Amniotic epithelial cell (primary cell): Measurements from ENCODE around the gene ENPP1.
"Not testable (repeated sequence)": the region's sequence is repeated elsewhere in the genome, so short reads cannot be mapped to it uniquely, and the experiment has no call there.

ENCODE experiments used
- DNase-seq: peaks from one replicate; pipeline ENCODE4 v3.0.0-alpha.2; 2010; ENCODE audit warnings: low read depth

The ENPP1 gene

DNA sequence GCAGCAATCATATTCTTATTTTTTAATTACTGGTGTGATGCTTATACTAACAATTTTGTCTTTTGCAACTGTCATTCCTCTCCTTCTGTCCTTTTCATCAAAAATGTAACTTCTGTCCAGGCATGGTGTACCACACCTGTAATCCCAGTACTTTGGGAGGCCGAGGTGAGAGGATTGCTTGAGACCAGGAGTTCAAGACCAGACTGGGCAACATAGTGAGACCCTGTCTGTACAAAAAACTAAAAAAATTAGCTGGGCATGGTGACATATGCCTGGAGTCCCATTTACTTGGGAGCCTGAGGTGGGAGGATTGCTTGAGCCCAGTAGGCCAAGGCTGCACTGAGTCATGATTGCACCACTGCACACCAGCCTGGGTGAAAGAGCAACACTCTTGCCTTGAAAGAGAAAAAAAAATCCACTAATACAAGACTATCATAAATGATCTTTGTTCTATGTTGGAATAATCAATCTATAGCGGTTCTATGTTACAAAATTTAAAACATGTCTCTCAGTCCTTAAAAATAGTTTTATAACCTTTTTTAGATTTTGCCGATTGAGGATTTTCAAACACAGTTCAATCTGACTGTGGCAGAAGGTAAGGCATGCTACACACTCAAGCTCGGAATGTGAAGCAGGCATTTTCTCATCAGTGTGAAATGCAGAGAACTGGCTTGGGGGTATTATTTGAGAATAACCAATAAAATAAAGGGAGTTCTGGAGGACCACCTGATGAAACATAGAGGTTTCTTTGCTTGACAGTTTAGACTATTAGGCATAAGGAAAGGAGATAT is 70.4 kb downstream of the ENPP1 start:
- DNase-seq: peak; percentile 74

DNA sequence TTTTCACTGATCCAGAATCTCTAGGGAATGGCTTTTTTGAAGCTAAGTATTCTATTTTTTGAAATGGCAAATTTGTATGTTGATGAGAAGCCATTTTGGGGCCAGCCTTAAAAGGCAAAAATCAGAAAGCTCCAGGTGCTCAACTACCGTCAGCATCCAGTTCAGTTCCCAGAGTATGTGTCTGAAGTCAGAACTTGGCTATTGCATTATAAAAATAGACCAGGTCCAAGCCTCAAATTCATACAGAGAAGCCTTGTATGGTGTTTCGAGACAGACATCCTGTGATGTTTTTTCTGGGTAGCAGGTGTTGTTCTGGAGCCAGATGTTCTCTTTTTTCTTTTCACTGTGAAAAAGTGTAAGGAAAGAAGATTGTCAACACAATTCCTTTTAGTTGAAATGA is 75.2 kb downstream of the ENPP1 start:
- no peak for DNase-seq

DNA sequence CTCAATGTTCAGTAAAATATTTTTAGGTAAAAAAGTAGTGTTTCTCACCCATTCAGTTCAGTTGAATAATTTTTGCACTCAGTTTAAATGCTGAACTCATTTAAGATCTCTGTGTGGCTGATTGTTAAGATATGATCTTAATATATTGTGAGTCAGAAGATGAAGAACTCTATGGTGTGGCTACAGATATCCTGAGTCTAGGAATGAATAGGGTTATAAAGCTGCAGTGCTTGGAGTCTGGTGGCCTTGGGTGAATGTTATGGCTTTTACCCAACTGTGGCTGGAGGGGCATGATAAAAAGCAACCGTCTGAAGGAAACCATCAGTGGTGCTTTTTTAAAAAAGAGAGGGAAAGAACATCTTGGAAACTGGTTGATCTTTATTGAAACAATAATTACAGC is 77.4 kb downstream of the ENPP1 start:
- DNase-seq: peak; percentile 30

DNA sequence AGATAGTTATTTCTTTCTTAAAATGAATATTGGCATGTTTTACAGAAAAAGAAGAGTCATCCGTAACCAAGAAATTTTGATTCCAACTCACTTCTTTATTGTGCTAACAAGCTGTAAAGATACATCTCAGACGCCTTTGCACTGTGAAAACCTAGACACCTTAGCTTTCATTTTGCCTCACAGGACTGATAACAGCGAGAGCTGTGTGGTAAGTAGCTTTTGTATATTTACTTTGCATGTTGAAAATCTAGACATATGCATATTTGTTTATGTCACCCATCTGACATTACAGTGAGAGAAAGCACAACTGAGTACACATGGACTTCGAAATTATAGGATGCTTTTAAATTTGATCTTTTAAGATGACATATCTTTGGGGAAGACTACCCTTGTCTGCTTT is 78.7 kb downstream of the ENPP1 start:
- no peak for DNase-seq

DNA sequence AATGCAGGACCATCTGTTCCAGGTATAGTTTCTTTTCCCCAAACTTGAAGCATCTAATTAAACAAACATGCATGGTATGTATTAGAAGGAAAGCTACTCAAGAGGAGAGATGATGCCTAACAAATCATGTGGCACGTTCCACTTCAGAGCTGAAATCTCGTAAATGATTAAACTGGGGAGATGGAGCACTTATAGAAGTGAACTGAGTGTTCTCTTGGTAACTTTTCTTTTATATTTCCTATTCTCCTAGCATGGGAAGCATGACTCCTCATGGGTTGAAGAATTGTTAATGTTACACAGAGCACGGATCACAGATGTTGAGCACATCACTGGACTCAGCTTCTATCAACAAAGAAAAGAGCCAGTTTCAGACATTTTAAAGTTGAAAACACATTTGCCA is 82.3 kb downstream of the ENPP1 start:
- DNase-seq: no peak

DNA sequence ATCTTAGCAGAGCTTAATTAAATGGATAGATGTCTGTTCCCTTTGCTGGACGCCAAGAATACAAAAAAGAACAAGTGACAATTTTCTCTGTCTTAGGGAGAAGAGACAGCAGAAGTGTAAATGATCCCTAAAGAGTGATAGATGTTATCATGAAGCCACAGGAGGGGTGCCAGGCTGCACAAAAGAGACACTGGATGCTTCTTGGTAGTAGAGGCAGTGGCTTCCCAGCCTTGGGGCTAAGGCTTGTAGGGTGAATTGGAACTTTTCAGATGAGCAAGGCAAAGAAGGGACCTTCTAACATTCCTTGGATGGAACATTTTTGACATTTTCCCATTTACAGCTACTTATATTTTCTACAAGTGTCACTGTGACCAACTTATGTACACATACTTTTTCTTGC is 85.4 kb downstream of the ENPP1 start:
- DNase-seq: no peak

DNA sequence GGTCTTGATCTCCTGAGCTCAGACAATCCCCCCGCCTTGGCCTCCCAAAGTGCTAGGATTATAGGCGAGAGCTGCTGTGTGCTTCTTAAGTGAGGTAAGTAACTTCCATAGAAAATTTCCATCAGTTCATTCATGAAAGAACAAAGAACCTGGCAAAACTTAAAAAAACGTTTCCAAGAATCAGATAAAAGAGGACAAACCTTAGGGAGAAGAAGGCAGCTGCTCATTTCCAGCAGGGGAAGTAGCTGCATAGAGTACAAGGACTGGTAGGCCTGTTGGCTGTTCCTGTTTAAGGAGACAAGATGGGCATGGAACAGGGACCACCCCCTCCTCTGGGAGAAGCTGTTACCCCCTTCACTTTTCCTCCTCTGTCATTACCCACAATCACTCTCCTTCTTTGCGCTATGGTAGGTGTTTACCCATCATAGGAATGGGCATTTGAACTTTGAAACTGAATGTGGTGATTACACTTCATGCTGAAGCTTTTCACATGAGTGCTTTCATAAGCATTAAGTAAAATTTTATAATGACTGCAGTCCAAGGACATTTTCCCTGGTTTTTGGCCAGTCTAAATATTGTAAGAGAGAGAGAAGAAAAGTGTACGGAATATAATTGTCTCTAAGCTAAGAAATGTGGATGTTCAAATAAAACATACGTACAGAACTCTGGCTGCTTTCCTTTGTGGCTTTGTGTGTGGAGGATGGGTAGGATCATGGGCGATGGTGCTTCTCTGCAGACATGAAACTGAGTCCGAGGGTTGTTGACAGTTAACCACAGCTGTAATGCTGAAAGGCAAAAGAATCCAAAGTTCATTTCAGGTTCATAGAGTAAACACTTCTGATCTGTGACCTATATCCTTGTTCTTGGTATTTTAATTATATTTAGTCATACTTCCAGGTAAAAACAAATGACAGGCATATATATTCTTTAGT is 86.9 kb downstream of the ENPP1 start:
- DNase-seq: peak; percentile 68

DNA sequence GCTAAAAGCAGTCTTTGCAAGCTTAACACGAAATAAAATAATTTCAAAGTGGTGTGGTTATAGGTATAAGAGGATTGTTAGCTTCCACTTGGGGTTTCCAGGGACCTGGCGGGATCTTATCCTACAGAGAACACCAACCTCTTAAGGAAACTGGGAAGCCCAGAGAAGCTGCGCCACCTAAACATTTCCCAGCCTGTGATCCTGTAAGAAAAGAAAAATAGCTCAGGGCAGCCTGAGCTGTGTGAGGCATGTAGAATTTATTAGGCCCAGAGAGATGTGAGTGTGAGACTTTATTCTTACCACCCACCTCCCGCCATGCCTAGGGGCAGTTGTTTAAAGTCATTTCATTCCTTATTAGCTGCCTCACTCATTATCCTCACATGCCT is 89.2 kb downstream of the ENPP1 start:
- no peak for DNase-seq

DNA sequence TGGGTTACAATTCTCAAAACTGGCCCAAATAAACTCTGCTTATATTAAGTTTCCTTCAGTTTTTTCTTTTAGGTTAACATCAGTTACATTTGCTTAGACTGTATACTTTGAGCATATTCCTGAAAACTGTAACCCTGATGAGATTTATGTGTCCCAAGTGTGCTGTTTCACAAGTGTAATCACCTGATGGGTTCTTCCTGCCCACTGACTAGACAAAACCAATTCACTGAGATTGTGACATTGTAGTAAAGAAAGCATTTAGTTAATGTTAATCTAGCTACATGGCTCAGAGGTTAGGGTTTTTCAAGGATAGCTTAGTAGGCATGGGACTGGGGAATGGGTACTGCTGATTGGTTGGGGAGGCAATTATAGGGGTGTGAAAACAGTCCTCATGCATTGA is 89.8 kb downstream of the ENPP1 start:
- DNase-seq: no peak

DNA sequence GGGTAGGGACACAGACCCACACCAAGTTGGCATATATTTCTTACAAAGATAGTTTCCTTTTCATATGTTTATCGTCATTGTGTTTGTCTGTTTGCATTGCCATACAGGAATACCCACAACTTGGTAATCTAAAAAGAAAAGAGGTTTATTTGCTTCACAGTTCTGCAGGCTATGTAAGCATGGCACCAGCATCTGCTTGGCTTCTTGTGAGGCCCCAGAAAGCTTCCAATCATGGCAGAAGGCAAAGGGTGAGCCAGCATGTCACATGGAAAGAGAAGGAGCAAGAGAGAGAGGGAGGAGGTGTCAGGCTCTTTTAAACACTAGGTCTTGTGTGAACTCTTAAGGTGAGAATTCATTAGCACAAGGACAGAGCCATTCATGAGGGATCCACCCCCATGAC is 90.9 kb downstream of the ENPP1 start:
- DNase-seq: no peak

DNA sequence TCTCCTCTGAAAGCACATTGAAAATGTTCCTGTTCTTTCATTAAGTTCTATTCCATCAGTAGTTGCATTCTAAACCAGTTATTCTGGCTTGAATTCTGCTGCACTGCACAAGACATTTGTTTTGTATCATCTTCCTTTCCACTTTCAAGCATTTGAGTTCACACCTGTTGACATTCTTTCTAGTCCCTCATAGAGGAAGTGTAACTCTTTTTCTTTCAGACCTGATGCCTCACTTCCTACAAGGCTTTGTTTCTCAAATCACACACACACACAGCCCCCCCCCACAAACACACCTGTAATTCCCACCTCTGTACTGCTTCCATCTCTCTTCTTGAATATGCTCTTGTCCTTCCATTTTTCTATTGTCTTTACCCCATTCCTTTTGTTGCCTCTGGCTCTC is 92.4 kb downstream of the ENPP1 start:
- DNase-seq: no peak

DNA sequence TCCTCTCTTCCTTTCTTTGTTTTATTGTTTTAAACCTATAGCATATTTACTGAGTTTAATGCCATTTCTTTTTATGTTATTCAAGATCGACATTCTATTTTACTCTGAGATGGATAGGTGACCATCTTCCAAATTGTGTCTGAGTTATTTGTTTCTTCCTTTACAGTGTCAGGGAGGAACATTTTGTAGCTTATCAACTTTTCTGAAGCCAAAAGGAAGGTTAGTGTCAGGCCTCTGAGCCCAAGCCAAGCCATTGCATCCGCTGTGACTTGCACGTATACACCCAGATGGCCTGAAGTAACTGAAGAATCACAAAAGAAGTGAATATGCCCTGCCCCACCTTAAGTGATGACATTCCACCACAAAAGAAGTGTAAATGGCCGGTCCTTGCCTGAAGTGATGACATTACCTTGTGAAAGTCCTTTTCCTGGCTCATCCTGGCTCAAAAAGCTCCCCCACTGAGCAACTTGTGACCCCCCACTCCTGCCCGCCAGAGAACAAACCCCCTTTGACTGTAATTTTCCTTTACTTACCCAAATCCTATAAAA is 93.6 kb downstream of the ENPP1 start:
- not testable (repeated sequence) for DNase-seq

DNA sequence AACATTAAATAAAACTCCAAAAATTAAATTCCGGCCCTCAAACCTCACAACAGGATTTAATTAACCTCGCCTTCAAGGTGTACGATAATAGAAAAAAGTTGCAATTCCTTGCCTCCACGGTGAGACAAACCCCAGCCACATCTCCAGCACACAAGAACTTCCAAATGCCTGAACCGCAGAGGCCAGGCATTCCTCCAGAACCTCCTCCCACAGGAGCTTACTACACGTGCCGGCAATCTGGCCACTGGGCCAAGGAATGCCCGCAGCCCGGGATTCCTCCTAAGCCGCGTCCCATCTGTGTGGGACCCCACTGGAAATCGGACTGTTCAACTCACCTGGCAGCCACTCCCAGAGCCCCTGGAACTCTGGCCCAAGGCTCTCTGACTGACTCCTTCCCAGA is 95.9 kb downstream of the ENPP1 start:
- peak; percentile 19 for DNase-seq

DNA sequence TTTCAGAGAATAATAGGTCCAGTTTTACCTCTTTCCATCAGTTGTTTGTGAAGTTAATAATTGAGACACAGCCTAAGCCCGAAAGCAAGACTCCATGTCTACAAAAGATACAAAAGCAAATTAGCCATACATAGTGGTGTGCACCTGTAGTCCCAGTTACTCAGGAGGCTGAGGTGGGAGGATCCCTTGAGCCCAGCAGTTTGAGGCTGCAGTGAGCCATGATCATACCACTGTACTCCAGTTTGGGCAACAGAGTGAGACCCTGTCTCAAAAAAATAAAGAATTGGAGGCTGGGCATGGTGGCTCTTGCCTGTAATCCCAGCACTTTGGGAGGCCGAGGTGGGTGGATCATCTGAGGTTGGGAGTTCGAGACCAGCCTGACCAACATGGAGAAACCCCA is 101.0 kb downstream of the ENPP1 start:
- DNase-seq: not testable (repeated sequence)

DNA sequence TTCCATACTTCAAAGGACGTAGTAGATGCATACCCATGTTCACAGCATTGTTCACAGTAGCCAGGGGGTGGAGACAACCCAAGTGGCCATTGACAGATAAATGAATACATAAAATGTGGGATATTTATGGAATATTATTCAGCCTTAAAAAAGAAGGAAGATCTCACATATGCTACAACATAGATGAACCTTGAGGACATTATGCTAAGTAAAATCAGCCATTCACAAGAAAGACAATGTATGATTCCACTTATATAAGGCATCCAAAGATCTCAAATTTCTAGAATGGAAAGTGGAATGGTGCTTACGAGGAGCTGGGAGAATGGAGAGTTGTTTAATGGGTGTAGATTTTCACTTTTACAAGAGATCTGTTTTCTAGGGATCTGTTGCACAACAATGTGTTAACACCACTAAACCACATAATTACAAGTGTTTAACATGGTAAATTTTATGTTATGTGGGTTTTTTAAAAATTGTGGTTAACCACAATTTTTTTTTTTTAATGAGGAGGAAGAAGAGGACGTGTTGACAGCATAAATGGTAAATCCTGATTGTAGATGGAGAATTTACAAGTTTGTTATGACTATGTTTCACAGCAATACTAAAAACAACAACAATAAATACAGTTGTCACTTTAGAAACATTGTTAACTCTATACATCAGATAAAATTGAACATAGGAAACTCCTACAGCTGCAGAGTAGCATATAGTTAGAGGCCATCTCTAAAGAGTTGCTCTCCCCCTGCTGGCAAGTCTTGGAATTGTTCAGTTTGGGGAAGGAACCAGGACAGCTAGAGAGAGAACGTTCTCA is 101.8 kb downstream of the ENPP1 start:
- peak; percentile 62 for DNase-seq

DNA sequence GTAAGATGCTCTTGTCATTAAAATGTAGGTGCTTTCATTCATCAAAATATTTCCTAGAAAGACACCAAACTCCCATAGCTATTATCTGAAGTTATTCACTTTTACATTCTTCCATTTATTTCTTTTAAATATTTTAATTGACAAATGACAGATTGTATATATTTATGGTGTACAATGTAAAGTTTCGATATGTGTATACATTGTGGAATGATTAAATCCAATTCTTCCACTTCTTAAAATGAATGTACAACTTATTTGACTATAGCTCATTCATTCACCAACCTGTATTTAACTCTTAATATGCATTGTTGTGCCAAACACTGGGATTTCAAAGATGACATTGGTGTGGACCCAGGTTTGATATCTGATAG is 102.4 kb downstream of the ENPP1 start:
- no peak for DNase-seq

DNA sequence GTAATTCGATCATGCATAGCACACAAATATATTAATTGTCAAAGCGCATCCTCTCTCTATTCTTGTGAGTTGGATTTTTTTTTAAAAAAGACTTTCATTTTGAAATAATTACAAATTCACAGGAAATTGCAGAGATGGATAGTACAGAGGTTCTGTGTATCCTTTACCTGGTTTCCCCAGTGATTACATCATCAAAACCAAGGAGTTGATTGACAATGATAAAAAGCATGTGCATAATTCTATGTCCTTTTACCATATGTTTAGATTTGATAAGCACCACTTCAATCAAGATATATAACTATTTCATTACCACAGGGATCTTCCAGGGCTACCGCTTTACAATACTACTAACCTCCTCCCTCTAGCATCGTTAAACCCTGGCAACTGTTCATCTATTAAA is 103.1 kb downstream of the ENPP1 start:
- DNase-seq: no peak

DNA sequence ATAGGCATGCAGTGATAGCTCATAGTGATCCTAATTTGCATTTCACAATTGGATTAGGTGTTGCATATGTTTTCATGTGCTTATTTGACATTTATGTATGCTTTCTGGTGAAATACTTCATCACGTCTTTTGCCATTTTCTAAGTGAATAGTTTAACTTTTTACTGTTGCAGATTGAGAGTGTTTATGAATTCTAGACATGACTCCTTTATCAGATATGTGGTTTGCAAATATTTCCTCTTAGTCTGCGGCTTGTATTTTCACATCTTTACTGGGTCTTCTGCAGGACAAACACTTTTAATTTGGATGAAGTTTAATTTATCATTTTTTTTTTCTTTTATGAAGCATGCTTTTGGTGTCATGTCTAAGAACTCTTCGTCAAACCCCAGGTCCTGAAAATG is 104.1 kb downstream of the ENPP1 start:
- DNase-seq: peak; percentile 65

DNA sequence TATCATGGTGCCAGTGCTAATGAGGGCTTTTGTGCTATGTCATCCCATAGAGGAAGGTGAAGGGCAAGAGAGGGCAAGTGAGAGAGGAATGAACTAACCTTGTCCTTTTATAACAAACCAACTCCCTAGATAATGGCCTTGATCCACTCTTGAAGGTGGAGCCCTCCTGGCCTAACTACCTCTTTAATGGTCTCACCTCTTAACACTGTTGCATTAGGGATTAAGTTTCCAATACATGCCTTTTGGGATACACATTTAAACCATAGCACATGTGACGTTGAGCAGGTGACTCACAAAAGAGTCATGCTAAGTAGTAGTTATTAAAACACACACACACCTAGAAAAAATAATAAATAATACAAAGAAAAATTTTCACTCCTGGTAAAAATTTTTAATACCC is 106.4 kb downstream of the ENPP1 start:
- no peak for DNase-seq

DNA sequence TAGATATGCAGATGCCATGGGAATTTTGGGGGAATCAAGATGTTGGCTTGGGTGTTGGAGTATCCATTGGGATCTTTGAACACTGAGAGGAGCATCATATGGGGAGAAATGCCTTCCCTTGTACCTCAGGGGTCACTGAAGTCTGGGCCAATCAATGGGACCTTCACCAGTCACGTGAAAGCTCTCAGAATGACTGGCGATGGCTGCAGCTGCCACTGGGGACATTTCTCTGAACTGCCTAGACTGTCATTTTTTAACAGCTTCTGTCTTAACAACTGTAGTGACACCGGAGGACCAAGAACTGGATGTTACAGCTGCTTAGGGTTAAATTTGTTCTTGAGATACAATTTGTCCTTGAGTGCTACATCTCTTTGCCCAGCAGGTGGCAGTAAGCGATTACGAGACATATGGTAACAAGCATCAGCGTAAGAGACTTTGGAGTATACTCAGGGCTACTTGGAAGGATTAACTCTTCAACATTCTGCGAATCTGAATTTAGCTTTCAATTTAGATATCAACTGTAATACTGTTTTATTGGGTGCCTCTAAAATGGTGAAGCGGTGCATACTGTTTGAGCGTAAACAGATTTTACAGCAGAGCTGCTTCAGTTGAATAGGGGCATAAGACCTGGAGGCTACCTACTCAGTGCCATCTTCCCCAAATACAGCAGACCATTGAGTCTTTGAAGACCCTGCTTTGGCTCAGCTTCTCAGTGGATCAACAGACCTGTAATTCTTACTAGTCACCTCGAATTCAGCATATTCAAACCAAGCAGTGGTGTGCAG is 107.3 kb downstream of the ENPP1 start:
- DNase-seq: peak; percentile 78

DNA sequence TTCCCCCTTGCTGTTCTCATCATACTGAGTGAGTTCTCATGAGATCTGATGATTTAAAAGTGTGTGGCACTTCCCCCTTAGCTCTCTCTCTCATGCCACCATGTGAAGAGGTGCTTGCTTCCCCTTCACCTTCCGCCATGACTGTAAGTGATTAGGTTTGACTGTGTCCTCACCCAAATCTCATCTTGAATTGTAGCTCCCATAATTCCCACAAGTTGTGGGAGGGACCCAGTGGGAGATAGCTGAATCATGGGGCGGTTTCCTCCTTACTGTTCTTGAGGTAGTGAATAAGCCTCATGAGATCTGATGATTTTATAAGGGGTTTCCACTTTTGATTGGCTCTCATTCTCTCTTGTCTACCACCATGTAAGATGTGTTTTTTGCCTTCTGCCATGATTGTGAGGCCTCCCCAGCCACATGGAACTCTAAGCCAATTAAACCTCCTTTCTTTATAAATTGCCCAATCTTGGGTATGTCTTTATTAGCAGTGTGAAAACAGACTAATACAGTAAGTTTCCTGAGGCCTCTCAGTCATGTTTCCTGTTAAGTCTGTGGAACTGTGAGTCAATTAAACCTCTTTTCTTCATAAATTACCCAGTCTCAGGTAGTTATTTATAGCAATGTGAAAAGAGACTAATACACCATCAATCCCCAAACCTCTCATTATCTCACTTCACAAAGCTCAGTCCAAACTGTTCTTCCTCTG is 108.4 kb downstream of the ENPP1 start:
- not testable (repeated sequence) for DNase-seq
